ENCODE data around the gene SYT9. TPM values are rescaled to one million over a fixed set of nuclear protein-coding genes. Genes with fewer than 3 reads are reported as not detected.

Gene SYT9
- total and polyA plus RNA-seq, 10 of the 15 experiments (the other 5 are each of a cell fraction or from before 2014, with no cell fraction given): 0.03 TPM; not detected in 9

- 48% methylated on average over 3 of the region's 3 CpGs for WGBS (ENCODE audit: insufficient coverage, insufficient replicate concordance, low lambda C conversion rate, missing lambda C conversion rate)
- ChIA-PET SMC1A (ENCODE audit: uncharacterized antibody, unreplicated experiment) (no interaction called here), RAD21 (ENCODE audit: unreplicated experiment) (no interaction called here), CTCF (no interaction called here), POLR2A (no interaction called here)
- Histone ChIP-seq H3K9ac (ENCODE audit: control insufficient read depth, insufficient read depth, low read length) (no peak overlapping the region), H3K4me1 (ENCODE audit: control insufficient read depth, insufficient read depth, low read length) (no peaks in the 10 kb centered on the region), H4K20me1 (ENCODE audit: control insufficient read depth, insufficient read depth) (no peaks in the 10 kb centered on the region), H3K36me3 (ENCODE audit: control insufficient read depth in 2 of 2, insufficient read depth in 2 of 2, low read length in 1 of 2) (no peaks in the 10 kb centered on the region), H2AFZ (ENCODE audit: control insufficient read depth, low read depth, low read length) (no peak overlapping the region), H3K4me2 (ENCODE audit: control insufficient read depth, insufficient read depth) (no peak overlapping the region), H3K9me3 (replicated peaks; ENCODE audit: control insufficient read depth, insufficient read depth, low read length) (no peaks in the 10 kb centered on the region), H3K27me3 (replicated peaks in 1 of 2; ENCODE audit: control insufficient read depth in 2 of 2, insufficient read depth in 2 of 2, low read length in 1 of 2) (no peaks in the 10 kb centered on the region), H3K27ac (ENCODE audit: control insufficient read depth, insufficient read depth) (no peak overlapping the region), H3K4me3 (no peak overlapping the region), H3K79me2 (ENCODE audit: control insufficient read depth, insufficient read depth, low read length) (no peaks in the 10 kb centered on the region)
- in situ Hi-C loops (cut with MboI) (no loop called here), intact Hi-C loops (cut with micrococcal nuclease; ENCODE audit: unreplicated experiment) (no loop called here)
- TF ChIP-seq EZH2 (IDR thresholded peaks at IDR 0.05; ENCODE audit: borderline replicate concordance, control insufficient read depth, low read depth, low read length): no peak
- TF ChIP-seq RB1 (IDR thresholded peaks at IDR 0.05; ENCODE audit: borderline replicate concordance): no peak
- no peak for TF ChIP-seq SRF (IDR thresholded peaks at IDR 0.05; ENCODE audit: low read depth in 2 of 2, low read length in 2 of 2)
- TF ChIP-seq KAT2A (conservative IDR thresholded peaks at IDR 0.05; ENCODE audit: control insufficient read depth, low read depth, low read length): no peak
- TF ChIP-seq ESRRA (IDR thresholded peaks at IDR 0.05; ENCODE audit: low read length): no peak
- no peak for TF ChIP-seq EP300 (IDR thresholded peaks at IDR 0.05; ENCODE audit: borderline replicate concordance in 1 of 2, control insufficient read depth in 1 of 2, low read depth in 2 of 2, low read length in 2 of 2)
- no peak for TF ChIP-seq TBL1XR1 (IDR thresholded peaks at IDR 0.05; ENCODE audit: low read depth, low read length)
- TF ChIP-seq FOS (IDR thresholded peaks at IDR 0.05; ENCODE audit: borderline replicate concordance, extremely low read depth, insufficient read length): no peak
- TF ChIP-seq, protein P1, sequence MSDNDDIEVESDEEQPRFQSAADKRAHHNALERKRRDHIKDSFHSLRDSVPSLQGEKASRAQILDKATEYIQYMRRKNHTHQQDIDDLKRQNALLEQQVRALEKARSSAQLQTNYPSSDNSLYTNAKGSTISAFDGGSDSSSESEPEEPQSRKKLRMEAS (IDR thresholded peaks at IDR 0.05; ENCODE audit: low read depth, low read length): no peak
- no peak for TF ChIP-seq POLR2A (IDR thresholded peaks at IDR 0.05; ENCODE audit: low read depth, low read length)
- TF ChIP-seq ATF7 (IDR thresholded peaks at IDR 0.05; ENCODE audit: low read depth): no peak
- TF ChIP-seq ATF3 (IDR thresholded peaks at IDR 0.05; ENCODE audit: borderline replicate concordance, extremely low read depth, low read depth, low read length): no peak
- no peak for ATAC-seq
- FAIRE-seq: no peak
- no TSS peak for BruUV-seq (replicated peaks)
- no peak for DNase-seq (ENCODE audit: low read depth, low spot score)
Measured at GRCh38 chr11:7202412-7202811, 49.3 kb upstream of the SYT9 start.

Data from GM12878 (cell line).